HG03095 (cell line): ENCODE measurements around the gene HEXB.

Experiments used
- ATAC-seq: cut with Tn5 transposase; IDR thresholded peaks from one replicate; pipeline ENCODE4 v1.9.1; 2021; ENCODE audit warnings: moderate library complexity; ENCODE audit not compliant: unreplicated experiment

HEXB gene

GRCh38 chr5:74684900-74685851 is at the start of gene HEXB:
TSS of gene HEXB (plus strand) at chr5:74685233. CDS start at chr5:74685261, 28 bp downstream.
- peak; percentile 83 for ATAC-seq

GRCh38 chr5:74636149-74636548 is 48.9 kb upstream of the HEXB start:
- ATAC-seq: no peak

- ATAC-seq: no peak
Measured at GRCh38 chr5:74636552-74636951, 48.5 kb upstream of the HEXB start.

- ATAC-seq: no peak
Measured at GRCh38 chr5:74638544-74638969, 46.5 kb upstream of the HEXB start.

- peak; percentile 44 for ATAC-seq
Measured at GRCh38 chr5:74638970-74639806, 45.8 kb upstream of the HEXB start.

- peak; percentile 11 for ATAC-seq
Measured at GRCh38 chr5:74639807-74640449, 45.1 kb upstream of the HEXB start.

- ATAC-seq: peak; percentile 62
Measured at GRCh38 chr5:74640450-74640953, 44.5 kb upstream of the HEXB start, which contains the start of gene ENC1. TSS of gene ENC1 (minus strand) at chr5:74640728. CDS start at chr5:74636485, 4,243 bp downstream.

GRCh38 chr5:74640954-74641734 is 43.9 kb upstream of the HEXB start:
- peak; percentile 13 for ATAC-seq

GRCh38 chr5:74641735-74642542 is 43.1 kb upstream of the HEXB start:
- no peak for ATAC-seq

GRCh38 chr5:74642543-74642863 is 42.5 kb upstream of the HEXB start:
- no peak for ATAC-seq

- no peak for ATAC-seq
Measured at GRCh38 chr5:74643111-74643562, 41.9 kb upstream of the HEXB start.

- no peak for ATAC-seq
Measured at GRCh38 chr5:74647096-74647495, 37.9 kb upstream of the HEXB start.

GRCh38 chr5:74648835-74649293 is 36.2 kb upstream of the HEXB start:
- peak; percentile 52 for ATAC-seq

GRCh38 chr5:74649421-74649973 is 35.5 kb upstream of the HEXB start:
- ATAC-seq: no peak

GRCh38 chr5:74651710-74652109 is 33.3 kb upstream of the HEXB start:
- no peak for ATAC-seq

- no peak for ATAC-seq
Measured at GRCh38 chr5:74652576-74652975, 32.5 kb upstream of the HEXB start.

GRCh38 chr5:74653991-74654390 is 31.0 kb upstream of the HEXB start:
- ATAC-seq: no peak

- no peak for ATAC-seq
Measured at GRCh38 chr5:74655206-74655605, 29.8 kb upstream of the HEXB start.

- ATAC-seq: no peak
Measured at GRCh38 chr5:74655716-74656115, 29.3 kb upstream of the HEXB start.
